ENCODE measurements around the gene DAAM1.

Gene DAAM1

GRCh38 chr14:59262717-59263454, 74.4 kb downstream of the DAAM1 start:
- peak; percentile 76 for DNase-seq

- no peak for DNase-seq
Measured at GRCh38 chr14:59265808-59266207, 77.3 kb downstream of the DAAM1 start.

GRCh38 chr14:59267046-59267445, 78.6 kb downstream of the DAAM1 start:
- DNase-seq = no peak

GRCh38 chr14:59268011-59268410, 79.5 kb downstream of the DAAM1 start:
- DNase-seq = no peak

DNA sequence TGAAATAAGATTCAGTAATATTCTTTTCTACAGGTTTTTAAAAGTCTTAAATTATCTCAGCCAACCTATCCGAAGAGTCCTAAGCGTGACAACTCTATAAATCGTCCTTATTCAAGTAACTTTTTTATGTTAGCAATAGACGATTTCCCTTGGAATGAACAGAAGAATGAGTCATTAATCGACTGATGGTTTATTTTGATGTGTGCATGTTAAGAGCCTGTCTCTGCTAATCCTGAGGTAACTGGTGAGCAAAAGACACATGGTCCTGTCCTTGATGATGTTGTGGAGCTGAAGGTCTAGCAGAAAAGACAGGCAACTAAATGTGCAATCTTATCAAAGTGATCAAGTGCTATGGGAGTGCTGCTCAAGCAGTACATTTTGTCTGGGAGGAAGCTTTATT, 80.4 kb downstream of the DAAM1 start:
- DNase-seq = no peak

GRCh38 chr14:59269466-59269865, 81.0 kb downstream of the DAAM1 start:
- no peak for DNase-seq

GRCh38 chr14:59271256-59271655, 82.8 kb downstream of the DAAM1 start:
- no peak for DNase-seq

GRCh38 chr14:59271734-59272133, 83.3 kb downstream of the DAAM1 start:
- DNase-seq = no peak

DNA sequence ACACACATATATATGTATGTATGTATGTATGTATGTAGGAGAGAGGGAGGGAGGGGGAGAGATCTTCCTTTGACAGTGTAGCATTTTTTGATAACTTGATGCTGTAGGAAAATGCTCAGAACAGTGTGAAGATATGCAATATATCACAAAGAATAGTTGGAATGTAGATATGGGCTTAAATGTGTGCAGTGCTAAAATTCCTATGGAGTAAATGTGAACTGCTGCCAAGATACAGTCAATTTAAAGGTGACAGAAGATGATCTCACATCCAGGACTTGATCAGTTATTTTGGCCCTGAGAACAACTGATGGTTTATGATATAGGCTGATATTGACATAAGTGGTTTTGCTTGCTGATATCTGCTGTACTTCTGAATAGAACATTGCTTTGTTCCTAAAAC, 84.2 kb downstream of the DAAM1 start:
- no peak for DNase-seq

GRCh38 chr14:59273737-59274136, 85.3 kb downstream of the DAAM1 start:
- no peak for DNase-seq

DNA sequence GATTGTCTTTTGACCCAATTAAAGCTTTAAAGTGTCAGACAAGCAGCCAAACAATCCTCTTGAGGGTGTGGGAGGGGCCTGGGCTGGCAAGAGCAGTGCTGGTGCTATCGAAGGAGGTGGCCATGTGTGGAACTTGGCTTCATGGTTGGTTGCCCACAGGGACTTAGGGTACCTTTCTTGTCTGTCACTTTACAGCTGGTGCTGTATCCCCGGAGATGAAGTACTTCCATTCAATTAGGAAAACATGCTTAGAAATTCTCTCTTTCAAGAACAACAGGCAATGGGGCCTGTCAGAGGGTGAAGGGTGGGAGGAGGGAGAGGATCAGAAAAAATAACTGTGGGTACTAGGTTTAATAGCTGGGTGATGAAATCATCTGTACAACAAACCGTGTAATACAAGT, 86.5 kb downstream of the DAAM1 start:
- no peak for DNase-seq

- no peak for DNase-seq
Measured at GRCh38 chr14:59275668-59276067, 87.2 kb downstream of the DAAM1 start.

DNA sequence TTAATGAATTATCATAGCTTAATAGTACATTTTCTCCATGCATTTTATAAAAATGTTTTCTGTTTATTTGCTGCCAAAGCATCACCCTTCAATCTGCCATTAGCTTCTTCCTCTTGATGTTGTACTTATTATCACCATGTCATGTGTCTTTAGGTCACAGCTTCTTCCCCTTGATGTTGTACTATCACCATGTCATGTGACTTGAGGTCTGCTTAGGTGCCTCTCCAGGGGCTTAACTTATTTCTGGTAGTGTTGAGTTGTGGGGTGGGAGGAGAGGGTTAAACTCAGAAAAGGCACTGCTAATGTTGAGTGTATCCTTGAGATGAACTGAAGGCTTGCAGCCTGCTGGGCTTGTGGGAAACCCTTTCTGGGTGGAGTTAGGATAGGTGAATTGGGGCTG, 87.8 kb downstream of the DAAM1 start:
- no peak for DNase-seq

- DNase-seq = no peak
Measured at GRCh38 chr14:59277659-59278058, 89.2 kb downstream of the DAAM1 start.

DNA sequence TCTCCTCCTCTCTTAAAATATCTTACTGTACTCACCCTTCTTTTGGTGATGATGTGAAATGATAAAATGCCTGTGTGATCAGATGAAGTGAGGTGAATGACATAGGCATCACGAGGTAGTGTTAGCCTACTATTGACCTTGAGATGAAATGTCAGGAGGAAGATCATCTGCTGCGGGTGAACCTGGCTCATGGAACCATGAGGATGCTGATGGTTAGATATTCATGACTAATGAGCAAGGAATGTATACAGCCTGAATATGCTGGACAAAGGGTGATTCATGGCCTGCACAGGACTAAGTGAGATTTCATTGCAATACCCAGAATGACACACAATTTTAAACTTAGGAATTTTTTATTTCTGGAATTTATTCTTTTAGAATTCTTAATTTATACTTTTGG, 89.6 kb downstream of the DAAM1 start:
- DNase-seq = no peak

- DNase-seq = no peak
Measured at GRCh38 chr14:59280961-59281360, 92.5 kb downstream of the DAAM1 start.

DNA sequence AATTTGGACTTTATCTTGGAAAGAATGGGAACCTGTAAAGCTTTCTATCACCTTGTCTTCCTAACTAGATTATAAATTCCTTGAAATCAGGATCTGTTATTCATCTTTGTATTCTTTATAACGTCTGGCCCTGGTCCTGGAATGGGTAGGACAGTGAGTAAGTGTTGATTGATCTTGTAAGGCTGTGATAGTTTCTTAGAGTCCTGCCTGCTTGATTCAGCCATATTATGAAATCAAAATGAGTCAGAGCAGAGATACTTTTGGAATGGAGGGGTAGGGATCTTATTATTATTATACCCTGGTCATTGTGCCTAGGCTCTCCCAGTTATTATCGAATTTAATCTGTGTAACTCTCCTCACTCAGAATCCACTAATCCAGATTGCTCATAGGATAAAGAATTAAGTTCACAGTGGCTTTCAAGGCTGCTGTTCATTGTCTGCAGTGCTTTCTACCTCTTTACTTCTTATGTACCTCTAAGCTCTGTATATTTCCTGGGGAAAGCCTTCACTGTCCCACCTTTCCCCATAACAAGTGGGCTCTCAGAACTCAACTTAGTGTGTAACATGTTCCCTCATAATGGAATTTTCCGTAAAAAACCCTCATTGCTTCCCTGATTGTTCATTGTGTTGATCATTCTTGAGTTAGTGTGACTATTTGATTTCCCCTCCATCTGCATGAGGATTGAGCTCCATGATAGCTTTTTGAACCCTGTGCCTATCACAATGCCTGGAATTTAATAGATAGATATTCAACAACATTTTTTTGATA, 93.3 kb downstream of the DAAM1 start:
- DNase-seq = no peak

GRCh38 chr14:59282378-59282765, 93.9 kb downstream of the DAAM1 start:
- no peak for DNase-seq

- no peak for DNase-seq
Measured at GRCh38 chr14:59283361-59283760, 94.9 kb downstream of the DAAM1 start.

GRCh38 chr14:59284059-59284458, 95.6 kb downstream of the DAAM1 start:
- no peak for DNase-seq

DNA sequence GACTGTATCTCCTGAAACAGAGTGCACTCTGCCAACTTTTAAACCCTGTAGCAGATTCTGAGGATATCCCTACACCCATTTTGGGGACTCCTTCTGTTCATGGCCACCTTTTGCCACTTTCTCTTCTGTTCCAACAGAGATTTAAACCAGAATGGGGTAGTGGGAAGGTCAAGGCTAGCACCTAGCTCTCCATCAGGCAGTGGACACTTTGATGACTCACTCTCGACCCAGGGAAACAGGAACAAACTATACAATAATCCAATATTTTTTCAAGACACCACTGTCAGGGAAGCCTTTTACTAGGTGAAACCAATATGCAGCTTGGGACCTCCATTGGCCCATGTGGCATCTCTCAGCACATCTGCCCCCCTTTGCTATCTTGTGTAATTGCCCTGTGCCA, 103.6 kb downstream of the DAAM1 start:
- no peak for DNase-seq

- DNase-seq = no peak
Measured at GRCh38 chr14:59292921-59293534, 104.6 kb downstream of the DAAM1 start.

DNA sequence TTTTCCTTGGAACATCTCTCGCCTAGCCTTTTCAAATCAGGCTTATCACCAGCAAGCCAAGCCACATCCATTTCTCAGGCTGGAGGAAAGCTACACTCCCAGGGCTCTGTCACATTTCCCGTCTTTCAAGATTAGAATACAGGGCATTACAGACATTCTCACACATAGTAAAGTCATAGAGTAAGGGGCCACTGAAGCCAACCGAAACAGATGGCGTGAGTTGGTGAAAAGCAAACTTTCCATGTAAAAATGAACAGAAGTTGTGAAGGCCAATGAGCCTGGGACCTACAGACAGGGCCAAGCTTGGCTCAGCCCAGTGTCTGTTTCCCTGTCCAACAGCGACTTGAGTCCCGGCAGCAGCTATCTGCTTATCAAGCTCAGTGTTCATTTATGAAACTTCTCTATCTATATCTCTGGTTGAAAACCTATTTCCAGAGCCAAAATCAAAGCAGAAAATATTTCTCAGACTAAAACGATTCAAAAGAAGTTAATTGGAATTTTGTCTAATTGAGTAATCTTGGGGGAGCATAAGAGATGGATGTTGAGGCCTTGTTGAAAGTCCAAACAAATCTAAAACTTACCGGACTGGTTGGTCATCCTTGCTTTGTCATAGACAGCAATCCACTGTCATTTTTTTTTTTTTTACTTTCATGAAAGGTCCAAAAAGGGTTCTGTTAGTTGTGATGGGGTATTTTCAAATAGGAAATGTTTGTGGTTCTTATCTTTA, 105.6 kb downstream of the DAAM1 start:
- no peak for DNase-seq

GRCh38 chr14:59294662-59294992, 106.2 kb downstream of the DAAM1 start:
- DNase-seq = no peak
